GM18909 (cell line): ENCODE measurements around the gene ELFN1.

Source experiments
- ATAC-seq: cut with Tn5 transposase; IDR thresholded peaks from one replicate; pipeline ENCODE4 v1.9.1; 2021; ENCODE audit warnings: mild to moderate bottlenecking; ENCODE audit not compliant: unreplicated experiment, poor library complexity

Gene ELFN1

DNA sequence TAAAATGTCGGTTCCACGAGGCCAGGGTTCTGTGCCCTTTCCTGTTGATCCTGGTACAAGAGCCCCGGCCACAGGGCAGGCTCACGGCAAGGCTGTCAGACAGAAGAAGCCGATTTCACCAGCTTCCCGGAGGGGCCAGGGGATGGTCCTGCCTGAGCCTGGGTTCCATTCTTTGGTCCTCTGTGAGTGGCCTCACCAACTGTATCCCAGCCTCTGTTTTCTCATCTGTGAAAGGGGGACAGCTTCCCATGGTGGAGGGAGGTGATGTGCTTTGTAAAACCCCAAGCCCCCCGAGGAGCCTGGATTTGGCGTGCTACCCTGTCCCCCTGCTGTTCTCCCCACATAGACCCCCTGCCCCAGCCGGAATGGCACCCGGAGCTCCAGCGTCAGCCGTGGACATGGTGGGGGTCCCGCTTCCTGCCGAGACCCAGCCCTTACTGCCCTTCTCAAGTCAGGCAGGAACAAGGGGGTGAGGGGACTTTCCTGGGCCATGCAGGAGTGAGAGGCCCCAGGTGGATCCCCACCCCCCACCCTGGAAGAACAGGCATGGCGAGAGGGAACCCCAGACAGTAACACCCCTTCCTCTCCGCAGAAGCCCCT is 28.3 kb upstream of the ELFN1 start:
- ATAC-seq, result no peak

DNA sequence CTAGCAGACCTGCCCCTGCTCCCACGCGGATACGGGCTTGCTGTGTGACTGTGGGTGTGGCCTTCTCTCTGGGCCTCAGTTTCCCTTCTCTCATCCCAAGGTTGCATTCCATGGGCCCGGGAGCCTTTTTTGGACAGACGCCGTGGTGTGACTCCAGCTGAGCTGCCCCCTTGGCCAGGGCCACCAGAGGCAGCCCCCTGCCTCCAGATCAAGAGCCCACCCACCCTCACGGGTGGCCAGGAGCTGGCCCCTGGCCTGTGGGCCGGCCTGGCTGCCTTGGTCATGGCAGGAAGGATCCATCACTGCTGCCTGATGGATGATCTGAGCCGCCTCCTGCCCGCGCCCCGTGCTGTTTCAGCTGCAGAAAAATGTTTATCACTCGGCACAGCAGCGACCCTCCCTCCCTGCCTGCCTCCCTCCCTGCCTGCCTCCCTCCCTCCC is 27.8 kb upstream of the ELFN1 start:
- no peak for ATAC-seq

DNA sequence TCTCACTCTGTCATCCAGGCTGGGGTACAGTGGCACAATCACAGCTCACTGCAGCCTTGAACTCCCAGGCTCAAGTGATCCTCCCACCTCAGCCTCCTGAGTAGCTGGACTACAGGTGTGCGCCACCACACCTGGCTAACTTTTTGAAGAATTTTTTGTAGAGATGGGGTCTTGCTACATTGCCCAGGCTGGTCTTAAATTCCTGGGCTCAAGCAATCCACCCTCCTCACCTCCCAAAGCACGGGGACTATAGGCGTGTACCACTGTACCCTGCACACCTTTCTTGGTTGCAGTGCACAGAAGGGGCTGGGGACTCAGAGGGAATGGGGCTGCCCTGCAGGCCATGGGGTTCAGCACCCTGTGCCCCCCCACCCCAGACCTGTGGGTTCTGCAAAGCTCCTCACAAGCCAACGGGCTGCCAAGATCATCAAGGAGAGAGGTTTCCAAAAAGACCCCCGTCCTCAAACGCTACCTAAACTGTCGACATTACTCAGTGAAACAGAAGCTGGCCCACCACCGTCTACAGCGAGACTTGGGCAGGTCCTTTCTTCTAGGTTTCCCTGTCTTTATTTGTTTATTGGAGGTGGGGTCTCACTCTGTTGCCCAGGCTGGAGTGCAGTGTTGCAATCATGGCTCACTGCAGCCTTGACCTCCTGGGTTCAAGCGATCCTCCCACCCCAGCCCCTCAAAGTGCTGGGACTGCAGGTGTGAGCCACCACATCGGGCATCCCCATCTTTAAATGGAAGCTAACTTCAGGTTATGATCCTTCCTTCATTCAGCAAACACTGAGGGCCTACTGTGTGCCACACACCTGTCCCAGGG is 26.6 kb upstream of the ELFN1 start:
- ATAC-seq, result no peak

DNA sequence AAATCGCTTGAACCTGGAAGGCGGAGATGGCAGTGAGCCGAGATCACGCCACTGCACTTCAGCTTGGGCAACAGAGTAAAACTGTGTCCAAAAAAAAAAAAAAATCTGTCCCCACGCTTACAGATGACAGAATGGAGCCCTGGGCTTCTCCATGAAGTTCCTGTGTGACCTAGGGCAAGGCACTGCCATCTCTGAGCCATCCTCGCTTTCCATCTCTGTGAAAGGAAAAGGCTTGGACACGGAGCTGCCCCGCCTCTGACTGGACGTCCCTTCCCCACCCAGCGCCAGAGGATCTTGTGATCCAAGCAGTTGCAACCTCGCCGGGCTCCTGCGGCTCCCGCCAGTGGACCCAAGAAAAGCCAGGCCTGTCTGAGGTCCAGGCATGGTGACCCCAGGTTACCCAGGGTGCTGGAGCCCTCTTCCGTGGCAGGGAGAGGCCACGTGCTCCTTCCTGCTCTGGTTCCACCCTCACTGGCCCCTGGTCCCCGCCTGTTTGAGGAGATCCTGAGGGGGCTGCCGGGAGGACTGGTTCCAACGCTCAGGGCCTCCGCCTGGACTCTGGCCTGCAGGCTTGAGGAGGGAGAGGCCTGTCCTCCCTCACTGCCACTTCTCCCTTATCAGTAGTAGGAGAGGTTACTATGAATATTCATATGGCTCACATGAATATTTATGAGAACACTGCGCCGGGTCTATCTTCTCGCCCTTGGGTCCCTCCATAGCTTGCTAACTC is 25.6 kb upstream of the ELFN1 start:
- no peak for ATAC-seq

DNA sequence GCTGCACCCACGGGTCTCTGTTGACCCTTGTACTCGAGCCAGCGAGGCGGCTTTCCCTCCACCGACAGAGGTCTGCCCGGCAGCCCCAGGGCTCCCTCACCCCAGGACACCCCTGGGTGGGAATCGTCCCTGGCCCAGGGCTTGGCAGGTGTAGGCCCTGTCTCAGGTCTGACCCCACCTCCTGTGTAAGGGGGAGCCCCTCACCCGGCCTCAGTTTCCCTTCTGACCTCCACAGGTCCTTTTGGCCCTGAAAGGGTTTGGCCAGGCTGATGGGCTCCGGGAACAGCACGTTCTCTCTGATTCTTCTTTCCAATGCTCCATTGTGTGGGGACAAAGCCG is 25.0 kb upstream of the ELFN1 start:
- ATAC-seq, result no peak

DNA sequence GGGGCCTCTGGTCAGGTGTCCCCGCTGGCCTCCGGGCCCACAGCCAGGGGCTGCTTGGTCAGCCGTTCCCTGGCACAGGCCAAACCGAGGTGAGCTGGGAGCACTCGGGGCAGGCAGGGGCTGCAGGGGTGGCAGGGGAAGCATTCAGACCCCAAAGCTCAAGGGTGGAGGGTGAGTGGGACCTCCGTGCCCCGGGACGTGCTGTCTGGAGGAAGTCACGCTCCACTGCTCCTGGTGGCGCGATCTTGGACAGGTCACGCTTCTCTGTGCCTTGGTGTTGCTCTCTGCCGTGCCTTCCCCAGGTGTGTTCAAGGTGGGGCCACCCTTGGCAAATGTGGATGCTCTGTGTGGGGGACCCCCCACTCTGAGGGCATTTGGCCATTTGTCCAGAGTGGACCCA is 24.6 kb upstream of the ELFN1 start:
- ATAC-seq, result no peak

DNA sequence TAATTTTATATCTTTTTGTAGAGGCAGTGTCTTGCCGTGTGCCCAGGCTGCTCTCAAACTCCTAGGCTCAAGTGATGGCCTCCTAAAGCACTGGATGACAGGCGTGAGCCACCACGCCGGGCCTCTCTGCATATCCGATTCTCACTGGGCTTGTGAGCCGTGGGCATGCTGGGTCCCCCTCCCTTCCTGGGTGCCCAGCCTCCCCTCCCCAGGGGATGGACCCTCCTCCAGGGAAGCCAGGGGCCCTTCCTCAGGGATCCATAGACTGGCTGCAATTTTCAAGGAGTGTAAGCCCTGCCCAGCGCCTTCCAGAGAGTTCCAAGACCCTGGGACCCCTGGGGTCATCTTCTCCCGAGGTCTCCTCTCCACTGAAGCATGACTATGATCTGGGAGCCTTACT is 23.7 kb upstream of the ELFN1 start:
- ATAC-seq, result no peak

DNA sequence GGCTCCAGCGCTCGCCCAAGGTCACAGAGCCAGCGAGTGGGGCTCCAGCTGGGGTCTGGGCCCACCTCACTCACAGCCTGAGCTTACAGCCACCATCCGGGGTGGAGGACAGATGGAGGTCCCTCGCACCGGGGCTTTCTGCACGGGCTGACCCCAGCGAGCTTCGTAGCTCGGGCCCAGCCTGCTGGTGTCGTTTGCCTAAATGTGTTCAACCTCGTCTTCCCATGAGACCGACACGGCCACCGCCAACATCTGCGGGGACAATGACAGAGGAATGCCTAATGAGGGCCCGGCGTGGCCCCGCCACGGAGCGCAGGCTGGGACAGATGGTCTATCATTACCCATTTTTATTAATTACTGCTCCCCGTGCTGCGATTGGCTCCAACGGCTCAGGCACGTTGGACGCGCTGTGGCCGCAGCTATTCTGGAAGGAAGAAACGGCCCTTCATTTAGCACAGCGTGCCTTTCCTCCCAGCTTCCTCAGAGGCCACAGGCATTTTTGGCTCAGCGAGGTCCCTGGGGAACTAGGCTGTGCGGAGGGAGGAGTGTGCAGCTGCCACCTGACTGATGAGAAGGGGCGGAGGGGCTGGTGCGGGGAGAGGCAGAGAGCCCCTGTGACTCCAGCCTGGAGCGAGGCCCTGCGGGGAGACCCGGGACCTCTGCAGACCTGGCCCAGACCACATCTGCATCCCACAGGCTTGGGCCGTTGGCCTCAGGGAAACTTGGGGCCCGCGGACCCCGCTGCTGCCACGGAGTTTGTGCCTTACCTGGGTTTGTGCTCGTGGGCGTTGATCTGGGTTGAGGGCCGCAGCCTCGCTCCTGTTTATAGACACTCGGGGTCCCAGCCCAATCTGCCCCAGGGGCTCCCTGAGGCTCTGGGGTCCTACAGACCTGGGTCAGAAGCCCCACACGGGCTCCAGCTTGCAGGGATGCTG is 22.9 kb upstream of the ELFN1 start:
- no peak for ATAC-seq

DNA sequence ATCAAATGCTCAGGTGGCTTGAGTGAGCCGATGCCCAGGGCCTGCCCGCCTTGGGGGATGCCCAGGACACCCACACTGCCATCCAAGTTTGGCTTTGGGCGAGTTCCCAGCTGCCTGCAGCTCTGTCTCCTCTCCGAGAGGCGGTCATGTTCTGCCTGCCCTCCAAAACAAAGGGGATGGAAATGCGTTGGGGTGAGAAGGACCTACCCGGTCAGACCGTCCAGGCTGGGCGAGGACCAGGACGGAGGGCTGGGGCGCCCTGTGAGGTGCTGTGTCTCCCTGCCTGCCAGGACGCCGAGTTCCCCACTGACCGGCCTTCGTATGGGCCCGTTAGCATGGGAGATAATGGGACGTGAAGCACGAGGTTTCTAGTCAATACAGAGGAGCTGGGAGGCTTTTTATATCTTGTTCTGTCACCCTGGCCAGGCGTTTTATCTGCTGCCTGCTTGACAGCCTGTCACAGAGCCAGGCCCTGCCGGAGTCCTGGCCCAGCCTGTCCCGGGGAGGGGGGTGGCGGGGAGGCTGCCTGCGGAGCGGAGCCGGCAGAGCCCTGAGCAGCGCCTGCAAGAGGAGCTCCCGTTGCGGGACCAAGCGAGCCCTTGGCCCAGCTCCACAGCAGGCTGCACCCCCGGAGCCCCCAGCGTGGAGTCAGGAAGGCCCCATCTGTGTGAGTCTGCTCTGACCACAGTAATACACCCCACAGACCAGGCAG is 22.0 kb upstream of the ELFN1 start:
- ATAC-seq, result no peak

DNA sequence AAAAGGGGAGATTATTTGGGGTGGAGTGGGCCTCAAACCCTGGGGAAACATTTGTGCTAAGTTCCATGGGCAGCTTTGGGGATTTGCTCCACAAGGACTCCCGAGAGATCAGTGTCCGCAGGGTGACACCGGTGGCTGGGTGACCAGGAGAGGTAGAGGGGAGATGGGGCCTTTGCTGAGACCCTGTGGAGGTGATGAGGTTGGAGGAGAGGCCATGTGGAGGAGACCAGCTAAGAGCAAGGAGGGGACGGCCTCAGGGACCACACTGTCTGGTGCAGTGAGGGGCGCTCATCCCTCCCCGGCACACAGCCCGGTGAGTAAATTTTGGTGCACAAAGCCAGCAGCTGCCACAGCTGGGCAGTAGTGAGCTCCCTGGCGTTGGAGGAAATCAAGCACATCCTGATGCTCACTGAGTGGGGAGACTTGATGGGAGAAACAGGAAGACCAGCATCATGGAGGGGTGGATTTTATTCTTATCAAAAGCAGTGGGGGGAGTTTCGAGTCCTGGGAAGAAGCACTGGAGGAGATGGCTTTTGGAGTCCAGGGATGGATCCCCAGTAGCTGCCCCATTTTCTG is 20.2 kb upstream of the ELFN1 start:
- ATAC-seq, result no peak

DNA sequence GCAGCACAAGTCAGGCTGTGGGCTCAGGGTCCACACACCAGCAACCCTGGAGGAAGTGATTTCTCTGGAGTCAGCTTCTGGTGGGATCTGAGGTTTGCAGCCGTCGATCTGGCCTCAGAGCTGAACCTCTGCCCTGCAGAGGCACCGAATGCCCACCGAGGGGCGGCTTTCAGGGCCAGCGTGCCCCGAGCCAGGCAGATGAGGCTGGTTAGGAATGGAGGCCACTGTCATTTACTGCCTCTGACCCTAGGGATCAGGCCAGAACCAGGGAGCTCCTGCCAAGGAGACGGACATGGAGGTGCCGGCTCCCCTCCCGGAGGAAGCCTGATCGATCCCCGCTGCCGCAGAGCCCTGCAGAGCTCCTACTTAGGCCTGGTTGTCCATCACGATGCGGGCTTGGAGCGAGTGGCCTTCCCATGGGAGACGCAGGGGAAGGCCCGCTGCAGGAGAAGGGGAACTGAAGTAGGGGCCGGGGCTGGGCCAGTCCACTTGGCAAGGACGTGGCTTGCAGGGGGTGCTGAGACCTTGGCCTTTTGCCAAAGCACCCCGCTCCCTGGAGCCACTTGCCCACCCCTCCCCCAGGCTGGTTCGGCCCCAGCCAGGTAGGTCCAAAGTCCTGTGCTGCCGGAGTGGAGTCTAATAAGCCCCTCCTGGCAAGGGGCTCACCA is 19.6 kb upstream of the ELFN1 start:
- no peak for ATAC-seq

DNA sequence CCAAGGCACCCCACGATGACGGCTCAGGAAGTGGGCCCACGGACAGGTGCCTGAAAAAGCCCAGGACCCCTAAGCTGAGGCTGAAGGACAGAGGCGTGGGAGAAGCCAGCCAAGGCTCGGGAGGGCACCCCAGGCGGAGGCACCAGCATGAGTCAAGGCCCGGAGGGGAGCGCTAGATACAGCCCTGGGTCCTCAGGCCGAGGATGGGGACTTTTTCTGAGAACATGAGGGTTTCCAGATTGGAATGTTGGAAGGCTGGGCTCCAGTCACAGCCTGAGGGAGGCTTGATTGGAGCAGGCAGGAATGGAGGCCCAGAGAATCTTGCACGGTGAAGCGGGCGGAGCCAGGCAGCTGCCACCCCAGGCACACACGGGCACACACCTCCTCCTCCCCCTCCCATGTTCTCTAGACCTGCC is 19.0 kb upstream of the ELFN1 start:
- no peak for ATAC-seq

DNA sequence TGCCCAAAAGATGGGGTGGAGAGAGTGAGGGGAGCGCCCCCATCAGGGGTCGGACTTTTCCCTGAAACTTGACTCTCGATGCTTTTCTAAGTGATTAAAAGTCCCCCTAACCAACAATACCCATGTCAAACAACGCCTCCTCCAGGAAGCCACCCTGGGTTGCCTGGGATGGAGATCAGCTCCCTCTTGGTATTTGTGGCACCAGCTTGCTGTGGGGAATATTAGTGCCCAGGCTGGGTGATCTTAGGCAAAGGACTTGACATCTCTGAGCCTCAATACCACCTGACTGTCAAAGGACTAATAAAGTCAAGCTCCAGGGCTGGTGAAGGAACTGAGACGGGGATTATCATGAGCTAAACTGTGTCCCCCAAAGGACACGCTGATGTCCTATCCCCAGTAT is 18.2 kb upstream of the ELFN1 start:
- ATAC-seq, result no peak

DNA sequence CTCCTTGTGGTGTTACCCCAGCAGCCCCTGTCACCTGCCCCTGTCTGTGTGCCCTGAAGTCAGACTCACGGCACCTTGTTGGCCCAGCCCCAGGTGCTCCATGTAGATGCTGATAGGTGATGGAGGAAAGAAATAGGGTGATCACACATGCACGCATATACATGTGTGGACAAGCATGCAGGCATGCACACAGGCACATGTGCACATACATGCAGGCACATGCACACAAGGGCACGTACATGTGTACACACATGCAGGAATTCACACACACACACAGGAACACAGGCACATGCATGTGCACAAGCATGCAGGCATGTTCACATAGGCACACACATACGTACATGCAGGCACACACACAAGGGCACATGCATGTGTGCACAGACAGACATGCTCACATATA is 16.6 kb upstream of the ELFN1 start:
- no peak for ATAC-seq

DNA sequence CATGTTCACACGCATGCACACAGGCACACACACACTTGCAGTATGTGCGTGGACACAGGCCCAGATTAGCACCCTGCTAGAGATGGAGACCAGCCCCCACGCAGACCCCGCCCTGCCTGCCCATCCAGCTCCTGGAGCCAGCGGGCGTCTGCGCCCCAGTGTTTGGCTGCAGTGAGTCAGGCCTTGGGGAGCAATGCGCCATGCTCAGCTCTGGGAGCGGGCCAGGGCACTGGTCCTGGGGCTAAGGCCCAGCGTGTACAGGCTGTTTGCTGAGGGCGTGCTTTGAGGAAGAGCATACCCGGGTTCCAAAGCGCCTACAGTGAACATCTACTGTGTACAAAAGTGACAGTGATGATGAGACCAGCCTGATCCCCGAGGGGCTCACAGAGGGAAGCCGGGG is 16.0 kb upstream of the ELFN1 start:
- no peak for ATAC-seq

DNA sequence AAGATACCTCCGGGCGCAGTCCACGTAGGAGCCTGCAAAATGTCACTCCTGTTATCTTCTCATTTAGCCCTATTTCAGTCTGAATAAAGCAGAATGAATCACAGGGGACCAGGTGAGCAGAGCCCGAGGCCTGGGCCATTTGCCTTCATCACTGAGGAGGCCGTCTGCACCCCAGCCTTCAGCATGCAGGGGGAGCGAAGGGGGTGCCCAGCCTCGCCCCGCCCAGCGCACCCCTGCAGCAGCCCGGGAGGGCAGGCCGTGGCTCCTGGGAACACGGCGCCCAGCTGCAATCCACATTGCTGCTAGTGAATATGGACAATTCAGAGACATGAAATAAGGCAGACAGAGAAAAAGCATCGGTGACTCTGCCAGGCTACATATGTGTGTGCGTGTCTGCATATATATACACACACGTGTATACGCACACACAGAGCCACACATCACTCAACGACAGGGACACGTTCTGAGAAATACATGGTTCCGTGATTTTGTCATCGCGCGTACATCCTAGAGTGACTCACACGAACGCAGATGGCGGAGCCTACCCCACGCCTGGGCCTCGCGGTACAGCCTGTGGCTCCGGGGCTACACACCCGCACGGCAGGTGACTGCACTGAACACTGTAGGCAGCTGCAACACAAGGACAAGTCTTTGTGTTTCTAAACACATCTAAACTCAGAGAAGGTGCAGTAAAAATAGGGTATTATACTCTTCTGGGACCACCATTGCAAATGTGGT is 15.2 kb upstream of the ELFN1 start:
- ATAC-seq, result no peak

DNA sequence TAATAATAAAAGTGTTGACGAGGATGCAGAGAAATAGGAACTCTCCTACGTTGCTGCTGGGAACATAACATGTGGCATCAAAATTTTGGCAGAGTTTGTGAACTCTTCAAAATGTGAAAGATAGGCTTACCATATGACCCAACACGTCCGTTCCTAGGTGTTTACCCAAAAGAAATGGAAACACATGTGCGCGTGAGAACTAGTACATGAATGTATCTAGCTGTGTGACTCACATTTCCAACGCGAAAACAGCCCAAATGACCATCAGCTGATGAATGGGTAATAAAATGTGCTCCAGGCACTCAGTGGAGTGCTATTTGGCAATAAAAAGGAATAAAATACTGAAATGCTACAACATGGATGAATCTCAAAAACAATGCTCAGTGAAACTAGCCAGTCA is 10.4 kb upstream of the ELFN1 start:
- no peak for ATAC-seq

DNA sequence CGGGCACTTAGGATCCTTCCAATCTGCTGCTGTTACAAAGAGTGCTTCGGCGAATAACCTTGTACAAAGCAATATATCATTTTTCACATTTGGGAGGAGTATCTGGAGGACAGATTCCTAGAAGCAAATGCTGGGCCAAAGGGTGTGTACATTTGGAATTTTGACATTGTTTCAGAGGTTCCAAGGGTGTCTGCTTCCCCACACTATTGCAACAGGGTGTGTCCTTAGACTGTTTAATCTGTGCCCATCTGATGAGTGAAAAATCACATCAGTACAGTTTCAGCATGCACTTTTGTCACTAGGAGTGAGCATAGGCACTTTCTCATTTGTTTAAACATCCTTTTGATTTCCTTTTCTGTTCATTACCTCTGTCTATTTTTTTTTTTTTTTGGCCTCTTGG is 8.6 kb upstream of the ELFN1 start:
- ATAC-seq, result no peak
